ENCODE measurements around the gene DIP2A.

The DIP2A gene

DNA sequence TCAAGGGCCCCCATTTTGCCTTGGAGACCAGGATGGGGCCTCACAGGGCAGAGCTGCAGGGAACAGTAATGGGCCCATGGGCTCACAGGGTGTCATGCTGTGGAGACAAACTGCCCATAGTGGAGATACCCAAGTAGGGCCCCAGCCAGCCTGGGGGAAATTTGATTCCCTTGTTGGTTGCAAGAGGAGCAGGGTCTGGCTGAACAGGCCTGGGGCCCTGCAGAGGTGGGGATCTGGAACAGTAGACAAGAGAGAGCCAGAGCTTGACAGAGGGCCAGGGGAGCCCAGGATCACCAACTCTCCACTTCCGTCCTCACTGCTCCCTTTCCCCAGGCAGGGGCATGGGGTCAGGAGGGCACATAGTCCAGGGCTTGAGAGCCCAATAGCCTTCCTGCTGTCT is 137.5 kb downstream of the DIP2A start:
- no peak for DNase-seq (ENCODE audit: low read depth)

DNA sequence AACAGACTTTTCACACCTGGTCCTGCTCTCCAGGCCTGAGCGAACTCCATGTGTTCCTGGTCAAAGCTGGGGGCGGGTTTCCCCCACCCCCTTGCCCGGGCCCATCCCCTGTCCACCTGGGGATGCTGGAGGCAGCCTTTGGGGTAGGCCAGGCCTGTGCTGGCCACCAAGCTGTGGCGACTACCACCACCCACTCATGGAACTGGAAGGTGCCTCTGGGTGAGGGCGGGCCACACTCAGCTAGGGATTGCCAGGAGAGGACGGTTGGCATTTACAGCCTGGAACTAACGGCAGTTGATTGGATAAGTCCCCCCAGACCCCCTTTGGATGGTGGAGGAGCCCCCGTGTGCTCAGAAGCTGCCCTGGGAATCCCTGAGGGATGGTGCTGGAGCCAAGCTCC is 138.3 kb downstream of the DIP2A start:
- no peak for DNase-seq (ENCODE audit: low read depth)

DNA sequence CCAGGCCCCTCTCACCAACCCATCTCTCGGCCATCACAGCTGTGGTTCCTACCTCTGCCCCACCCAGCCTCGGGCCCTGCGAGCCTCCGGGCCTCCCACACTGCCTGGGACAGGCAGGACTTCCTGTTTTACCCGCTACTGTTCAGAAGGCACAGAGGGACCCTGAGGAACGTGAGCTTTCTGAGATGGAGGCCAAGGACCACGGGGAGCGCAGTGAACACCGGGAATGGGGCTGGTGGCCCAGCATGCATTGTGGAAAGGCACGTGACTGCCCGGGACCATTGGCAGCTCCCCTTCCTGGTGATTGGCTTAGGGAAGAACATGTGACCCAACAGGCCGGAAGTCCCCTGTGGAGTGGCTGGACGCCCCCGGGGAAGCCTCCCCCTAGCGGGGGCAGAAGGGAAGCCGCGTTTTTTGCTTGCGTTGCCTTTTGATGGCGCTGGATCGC is 139.2 kb downstream of the DIP2A start:
- no peak for DNase-seq (ENCODE audit: low read depth)

DNA sequence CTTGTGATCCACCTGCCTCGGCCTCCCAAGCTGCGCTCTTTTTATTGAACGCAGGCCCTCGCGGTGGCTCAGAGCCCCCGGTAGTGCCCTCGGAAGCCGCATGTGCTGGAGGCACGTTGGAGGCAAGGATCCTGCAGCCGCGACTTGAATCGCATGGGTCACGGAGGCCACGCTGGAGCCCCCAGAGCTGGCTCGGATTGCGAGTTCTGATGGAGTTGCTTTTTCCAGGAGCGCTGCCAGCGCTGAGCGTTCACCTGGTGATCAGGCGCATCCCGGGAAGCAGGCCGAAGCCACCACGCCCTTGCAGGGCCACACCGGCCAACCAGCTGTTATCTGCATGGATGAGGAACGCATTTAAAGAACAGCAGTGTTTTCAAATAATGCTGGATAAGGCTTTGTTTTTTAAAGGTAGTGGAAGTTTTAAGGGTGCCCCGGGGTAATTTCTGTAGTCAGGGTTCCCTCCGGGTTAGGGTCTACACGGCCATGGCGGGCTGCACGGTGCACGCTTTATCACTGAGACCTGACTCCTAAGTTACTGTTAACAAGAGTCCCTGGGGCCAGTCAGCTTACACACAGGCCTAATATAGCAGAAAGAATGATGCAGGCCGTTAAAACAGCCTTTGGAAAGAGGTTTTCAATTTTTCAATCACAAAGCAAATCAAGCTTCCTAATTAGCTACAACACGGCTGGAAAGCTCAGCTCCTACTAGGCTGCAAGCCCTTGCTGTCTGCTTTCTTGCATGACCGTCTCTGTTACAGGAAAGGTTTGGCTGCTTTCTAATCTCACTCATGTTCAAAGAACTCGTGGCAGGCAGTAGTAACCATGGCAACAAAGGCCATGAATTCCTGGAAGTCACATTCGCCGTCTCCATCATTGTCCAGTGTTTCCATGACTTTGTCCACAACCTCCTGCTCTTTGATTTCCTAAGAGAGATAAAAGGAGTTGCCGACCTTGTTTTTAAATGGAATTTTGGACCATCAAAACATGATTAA is 140.2 kb downstream of the DIP2A start:
- DNase-seq (ENCODE audit: low read depth) = no peak

DNA sequence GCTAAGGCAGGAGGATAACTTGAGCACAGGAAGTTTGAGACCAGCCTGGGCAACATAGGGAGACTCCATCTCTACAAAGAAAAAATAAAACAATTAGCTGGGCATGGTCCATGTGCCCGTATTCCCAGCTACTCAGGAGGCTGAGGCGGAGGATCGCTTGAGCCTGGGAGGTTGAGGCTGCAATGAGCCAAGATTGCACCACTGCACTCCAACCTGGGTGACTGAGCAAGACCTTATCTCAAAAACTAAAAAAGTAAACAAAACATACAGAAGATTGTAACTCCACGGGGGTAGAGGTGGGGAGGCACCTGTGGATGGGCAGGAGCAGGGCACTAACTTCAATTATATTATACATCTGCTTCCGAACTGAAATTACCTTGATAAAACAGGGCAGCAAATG is 141.6 kb downstream of the DIP2A start:
- DNase-seq (ENCODE audit: low read depth) = no peak

- no peak for DNase-seq (ENCODE audit: low read depth)
Observed at GRCh38 chr21:46600978-46601377, 142.3 kb downstream of the DIP2A start.

DNA sequence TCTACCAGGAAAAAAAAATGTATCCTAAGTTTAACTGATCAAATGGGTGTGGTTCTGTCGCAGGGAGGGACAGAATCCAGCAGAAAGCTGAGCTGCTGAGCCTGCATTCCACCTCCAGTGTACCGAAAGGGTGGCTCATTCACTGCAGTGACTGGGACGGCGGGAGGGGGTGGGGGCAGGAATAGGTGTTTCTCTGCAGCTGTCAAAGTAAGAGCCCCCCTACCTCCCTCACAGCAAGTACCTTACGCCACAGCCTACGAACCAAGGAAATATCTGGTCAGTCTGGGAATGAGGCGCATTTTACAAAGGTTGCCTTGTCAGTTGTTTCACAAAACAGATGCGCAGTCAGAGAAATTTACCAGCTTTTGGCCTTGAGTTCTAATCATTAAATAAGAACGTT is 144.5 kb downstream of the DIP2A start:
- DNase-seq (ENCODE audit: low read depth) = no peak

- no peak for DNase-seq (ENCODE audit: low read depth)
Observed at GRCh38 chr21:46604329-46604974, 145.8 kb downstream of the DIP2A start.

- no peak for DNase-seq (ENCODE audit: low read depth)
Observed at GRCh38 chr21:46604975-46605766, 146.5 kb downstream of the DIP2A start, which contains the start of gene S100B. Gene S100B, minus strand, starts transcription at chr21:46605082. Its CDS starts 2,667 bp downstream, at chr21:46602415.

DNA sequence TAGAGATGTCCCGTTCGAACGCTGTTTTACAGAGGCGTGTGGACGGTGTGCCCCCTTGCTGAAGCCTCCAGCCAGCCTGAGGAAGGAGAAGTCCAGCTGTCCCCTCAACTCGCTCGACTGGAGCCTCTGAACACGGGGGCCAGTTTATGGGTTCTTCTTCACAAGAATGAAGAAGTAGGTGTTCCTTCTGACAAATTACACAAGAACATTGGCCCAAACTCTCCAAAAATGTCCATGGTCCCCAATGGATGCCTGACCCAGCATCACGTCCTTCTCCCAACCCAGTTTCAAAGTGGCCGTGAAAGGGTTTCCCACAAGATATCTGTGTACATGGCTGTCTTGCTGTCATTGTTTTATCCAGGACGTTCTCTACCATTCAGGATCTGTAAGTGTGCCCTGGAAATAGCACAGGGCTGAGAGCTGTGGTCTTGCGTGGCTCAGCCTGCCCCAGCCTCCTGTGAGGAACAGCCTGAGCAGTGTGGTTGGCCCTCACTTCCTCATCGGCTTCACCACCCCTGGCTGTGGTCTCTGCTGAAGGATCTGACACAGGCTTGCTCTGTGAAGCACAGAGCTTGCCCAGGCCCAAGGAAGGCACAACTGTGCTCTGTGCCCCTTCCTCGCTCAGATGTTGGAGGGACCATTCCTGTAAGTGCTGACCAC is 147.2 kb downstream of the DIP2A start:
- no peak for DNase-seq (ENCODE audit: low read depth)

DNA sequence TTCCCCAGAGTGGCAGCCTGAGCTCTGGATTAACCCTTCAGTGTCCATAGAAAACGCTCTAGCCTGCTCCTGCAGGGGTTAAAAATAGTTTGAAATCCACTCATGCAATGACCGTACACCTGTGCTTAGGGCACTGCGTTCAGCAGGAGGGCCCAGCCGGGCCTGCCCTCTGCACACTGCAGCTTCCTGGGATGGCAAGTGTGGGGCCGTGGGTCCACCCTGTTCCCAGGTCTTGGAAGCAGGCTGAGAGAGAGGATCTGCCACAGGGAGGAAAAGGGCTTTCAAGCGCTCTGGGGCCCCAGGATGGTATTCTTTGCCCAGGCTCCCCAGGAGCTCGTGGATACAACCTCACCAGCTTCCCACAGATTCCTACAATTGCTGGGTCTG is 147.7 kb downstream of the DIP2A start:
- no peak for DNase-seq (ENCODE audit: low read depth)

GRCh38 chr21:46607636-46608035 is 148.9 kb downstream of the DIP2A start:
- DNase-seq (ENCODE audit: low read depth) = no peak

DNA sequence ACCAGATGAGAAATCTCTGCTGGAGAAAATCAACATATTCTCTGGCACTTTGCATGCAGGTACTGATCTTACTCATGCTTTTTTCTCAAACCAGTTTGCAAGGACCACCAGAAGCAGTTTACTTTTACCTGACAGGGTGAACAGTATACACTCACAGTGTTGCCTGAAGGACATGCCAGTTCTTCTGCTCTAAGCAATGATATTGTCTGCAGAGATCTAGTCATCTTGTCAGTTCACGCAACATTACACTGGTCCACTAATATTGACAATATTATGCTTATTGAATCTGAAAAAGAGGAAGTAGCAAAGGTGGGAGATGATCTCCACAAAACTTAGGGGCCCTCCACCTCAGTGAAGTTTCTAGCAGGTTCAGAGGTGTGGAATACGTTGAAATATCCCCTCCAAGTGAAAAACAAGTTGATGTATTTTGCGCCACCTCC is 150.0 kb downstream of the DIP2A start:
- DNase-seq (ENCODE audit: low read depth) = no peak

DNA sequence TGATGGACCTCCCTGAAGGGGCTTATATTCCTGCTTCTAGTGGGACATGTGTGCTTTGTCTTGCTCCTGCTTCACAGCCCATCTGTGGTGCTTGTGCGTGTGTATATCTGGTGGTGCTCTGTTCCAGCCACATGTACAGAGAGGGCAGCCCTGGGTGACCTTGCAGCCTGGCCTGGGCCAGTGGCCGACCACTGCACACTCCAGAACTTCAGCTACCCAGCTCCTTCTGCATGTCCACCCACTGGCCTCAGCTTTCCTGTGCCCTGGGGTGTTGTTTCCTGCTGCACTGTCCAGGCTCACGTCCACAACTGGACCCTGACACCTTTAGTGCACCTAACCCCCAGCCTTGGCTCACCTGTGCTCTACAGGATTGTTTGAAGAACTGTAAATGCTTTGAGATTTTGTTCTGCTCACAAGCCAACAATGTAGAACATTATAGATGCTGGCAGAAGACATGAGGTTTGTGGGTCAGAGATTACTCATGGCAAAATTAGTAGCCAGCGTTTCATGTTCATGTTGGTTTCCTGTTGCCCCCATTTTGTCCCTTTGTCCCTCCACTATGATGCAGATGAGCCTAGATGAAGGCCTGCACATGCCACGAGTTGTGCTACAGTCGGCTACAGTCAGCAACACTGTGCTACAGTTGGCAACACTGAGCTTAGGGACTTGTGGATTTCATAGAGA is 151.5 kb downstream of the DIP2A start:
- DNase-seq (ENCODE audit: low read depth) = no peak

DNA sequence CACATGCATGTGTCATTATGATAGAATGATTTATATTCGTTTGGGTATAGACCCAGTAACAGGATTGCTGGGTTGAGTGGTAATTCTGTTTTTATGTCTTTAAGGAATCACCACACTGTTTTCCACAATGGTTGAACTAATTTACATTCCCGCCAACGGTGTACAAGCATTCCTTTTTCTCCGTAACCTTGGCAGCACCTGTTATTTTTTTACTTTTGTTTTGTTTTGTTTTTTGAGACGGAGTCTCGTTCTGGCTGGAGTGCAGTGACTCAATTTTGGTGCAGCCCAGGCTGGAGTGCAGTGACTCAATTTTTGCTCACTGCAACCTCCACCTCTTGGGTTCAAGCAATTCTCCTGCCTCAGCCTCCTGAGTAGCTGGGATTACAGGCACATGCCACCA is 154.7 kb downstream of the DIP2A start:
- DNase-seq (ENCODE audit: low read depth) = no peak

GRCh38 chr21:46616050-46616449 is 157.4 kb downstream of the DIP2A start:
- DNase-seq (ENCODE audit: low read depth) = no peak

- no peak for DNase-seq (ENCODE audit: low read depth)
Observed at GRCh38 chr21:46616656-46617055, 158.0 kb downstream of the DIP2A start.

DNA sequence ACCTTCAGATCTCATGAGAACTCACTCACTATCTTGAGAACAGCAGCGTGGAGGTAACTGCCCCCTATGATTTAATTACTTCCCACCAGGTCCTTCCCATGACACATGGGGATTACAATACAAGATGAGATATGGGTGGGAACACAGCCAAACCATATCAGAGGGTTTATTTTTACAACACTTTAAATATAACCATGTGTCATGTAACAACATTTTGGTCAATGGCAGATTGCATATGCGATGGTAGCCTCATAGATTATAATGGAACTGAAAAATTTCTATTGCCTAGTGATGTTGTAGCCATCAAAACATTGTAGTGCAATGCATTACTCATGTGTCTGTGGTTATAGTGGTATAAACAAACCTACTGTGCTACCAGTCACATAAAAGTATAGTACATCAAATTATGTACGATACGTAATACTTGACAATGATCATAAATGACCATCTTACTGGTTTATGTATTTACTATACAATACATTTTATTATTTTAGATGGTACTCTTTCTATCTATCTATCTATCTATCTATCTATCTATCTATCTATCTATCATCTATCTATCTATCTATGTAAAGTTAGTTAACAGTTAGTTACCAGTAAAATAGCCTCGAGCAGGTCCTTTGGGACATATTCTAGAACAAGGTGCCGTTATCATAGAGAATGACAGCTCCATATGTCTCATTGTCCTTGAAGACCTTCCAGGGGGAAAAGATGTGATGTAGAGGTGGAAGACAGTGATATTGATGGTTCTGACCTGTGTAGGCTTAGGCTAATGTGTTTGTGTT is 158.8 kb downstream of the DIP2A start:
- DNase-seq (ENCODE audit: low read depth) = no peak

DNA sequence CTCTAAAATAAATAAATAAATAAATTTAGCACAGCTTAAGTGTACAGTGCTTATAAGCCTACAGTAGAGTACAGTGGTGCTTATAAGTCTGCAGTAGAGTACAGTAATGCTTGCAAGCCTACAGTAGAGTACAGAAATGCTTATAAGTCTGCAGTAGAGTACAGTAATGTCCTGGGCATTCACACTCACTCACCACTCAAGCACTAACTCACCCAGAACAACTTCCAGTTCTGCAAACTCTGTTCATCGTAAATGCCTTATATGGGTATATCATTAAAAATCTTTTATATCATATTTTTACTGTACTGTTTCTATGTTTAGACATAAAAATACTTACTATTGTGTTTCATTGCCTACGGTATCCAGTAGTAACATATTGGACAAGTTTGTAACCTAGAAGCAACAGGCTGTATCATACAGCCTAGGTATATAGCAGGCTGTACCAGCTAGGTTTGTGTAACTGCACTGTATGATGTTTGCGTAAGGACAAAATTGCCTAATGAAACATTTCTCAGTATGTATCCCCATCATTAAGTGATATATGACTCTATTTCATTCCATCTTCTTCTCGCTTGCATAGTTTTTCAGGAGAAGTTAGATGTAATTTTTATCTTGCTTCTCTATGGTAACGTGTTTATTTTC is 160.2 kb downstream of the DIP2A start:
- no peak for DNase-seq (ENCODE audit: low read depth)

Measured in stimulated activated CD8-positive, alpha-beta memory T cell treated with anti-CD3 and anti-CD28 coated beads, Interleukin-15, amount 100 ng/mL, for 24 hours (primary cell).